ENCODE results near the gene SEC22A. TPM values are rescaled to one million over a fixed set of nuclear protein-coding genes. Genes with fewer than 3 reads are reported as not detected.

Gene SEC22A
- total RNA-seq, 1 donor from 2014 or later: 17.0 TPM

DNA sequence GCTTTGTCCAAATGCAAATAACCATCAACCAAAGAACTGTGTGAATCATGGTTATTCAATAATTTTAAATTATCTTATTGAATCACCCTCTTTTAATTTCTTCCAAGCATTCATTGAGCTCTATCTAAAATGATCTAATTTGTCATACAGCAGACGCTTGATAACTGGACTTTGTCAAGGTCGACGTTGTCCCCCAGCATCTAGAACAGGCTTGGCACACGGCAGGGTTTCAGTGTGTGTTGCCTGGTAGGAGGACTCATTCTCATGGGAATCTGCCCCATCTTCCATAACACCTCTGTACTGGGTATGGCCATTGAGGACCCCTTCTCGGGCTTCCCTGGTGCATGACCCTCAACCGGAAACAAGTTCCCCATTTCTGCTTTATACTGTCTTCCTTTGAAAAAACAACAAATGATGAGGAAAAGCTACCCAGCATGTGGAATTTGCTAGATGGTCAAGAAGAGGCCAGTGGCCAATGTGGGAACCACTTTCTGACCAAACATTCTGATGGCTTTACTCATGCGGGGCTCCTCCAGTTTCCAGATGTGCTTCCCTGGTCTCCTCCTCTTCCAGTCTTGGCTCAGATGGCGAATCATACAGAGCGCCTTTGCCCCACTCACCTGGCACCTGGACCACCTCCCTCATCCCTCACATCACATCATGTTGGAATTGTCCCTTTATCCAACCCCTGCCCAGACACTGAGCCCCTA is 41.7 kb upstream of the SEC22A start:
- Mint-ChIP-seq H3K9me3 (peaks cover 4% of the 10 kb centered on the region), H3K27ac (no peak overlapping the region), H3K4me1 (ENCODE audit: low read depth) (no peaks in the 10 kb centered on the region), H3K27me3 (ENCODE audit: low read depth) (no peaks in the 10 kb centered on the region), H3K4me3 (ENCODE audit: low read depth) (no peak overlapping the region), H3K36me3 (ENCODE audit: low read depth) (peaks cover 20% of the 10 kb centered on the region)
- DNase-seq (ENCODE audit: low spot score): no peak
- intact Hi-C loops (cut with micrococcal nuclease): loop anchor here (5.0 kb wide), 1 partner anchor 102 kb away; no protein-coding TSS in a partner anchor

DNA sequence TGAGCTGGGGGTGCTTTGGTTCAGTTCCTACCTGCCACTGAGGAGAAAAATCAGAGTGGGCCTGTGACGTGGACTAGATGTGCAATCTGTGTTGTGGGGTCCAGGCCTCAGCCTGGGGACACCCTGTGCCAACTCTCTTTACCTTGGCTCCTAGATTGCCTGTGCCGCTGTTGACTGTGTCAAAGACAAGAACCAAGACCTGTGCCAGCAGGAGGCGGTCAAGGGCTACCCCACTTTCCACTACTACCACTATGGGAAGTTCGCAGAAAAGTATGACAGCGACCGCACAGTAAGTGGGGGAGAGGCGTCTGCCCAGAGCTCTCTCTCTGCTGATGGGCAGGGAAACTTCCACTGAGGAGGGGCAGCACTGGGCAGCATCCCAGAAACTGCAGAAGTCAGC is 40.6 kb upstream of the SEC22A start:
- H3K27ac Mint-ChIP-seq: no peak overlapping the region
- no peaks in the 10 kb centered on the region for H3K27me3 Mint-ChIP-seq (ENCODE audit: low read depth)
- intact Hi-C loops (cut with micrococcal nuclease): no loop called here
- peaks cover 22% of the 10 kb centered on the region for H3K36me3 Mint-ChIP-seq (ENCODE audit: low read depth)
- H3K9me3 Mint-ChIP-seq: peaks cover 5% of the 10 kb centered on the region
- no peak for DNase-seq (ENCODE audit: low spot score)
- no peak overlapping the region for H3K4me3 Mint-ChIP-seq (ENCODE audit: low read depth)
- no peaks in the 10 kb centered on the region for H3K4me1 Mint-ChIP-seq (ENCODE audit: low read depth)

DNA sequence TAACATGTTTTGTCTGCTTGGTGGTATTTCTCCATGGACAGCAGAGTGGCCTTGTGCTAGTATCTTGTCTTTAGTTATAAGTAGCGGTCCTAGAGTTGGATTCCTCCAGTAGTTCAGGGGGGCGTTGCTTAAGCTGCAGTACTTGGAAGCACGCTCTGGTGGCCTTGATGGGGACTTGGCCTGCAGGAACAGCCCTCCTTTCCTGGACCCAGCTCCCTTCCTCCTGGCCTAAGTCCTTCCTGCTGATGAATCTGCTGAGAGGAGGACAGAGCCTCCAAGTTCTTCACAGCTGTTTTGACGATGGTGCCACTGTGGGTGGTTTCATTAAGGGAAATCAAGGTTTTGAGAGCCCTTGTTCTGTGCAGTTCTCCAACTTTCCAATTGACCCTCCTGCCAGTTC is 38.6 kb upstream of the SEC22A start:
- intact Hi-C loops (cut with micrococcal nuclease): no loop called here
- Mint-ChIP-seq H3K36me3 (ENCODE audit: low read depth) (peaks cover 32% of the 10 kb centered on the region), H3K4me3 (ENCODE audit: low read depth) (no peak overlapping the region), H3K4me1 (ENCODE audit: low read depth) (no peaks in the 10 kb centered on the region), H3K27me3 (ENCODE audit: low read depth) (no peaks in the 10 kb centered on the region), H3K9me3 (peaks cover 10% of the 10 kb centered on the region), H3K27ac (no peak overlapping the region)
- no peak for DNase-seq (ENCODE audit: low spot score)

DNA sequence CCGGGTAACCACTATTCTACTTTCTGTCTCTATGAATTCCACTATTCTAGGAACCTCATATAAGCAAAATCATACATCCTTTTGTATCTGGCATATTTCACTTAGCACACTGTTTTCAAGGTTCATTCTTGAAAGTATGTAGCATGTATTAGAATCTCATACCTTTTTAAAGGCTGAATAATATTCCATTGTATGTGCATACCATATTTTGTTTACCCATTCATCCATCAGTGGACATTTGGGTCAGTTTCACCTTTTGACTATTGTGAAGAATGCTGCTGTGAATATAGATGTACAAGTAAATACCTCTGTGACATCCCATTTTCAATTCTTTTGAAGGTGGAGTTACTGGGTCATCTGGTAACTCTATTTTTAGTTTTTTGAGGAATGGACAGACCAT is 36.6 kb upstream of the SEC22A start:
- DNase-seq (ENCODE audit: low spot score): no peak
- intact Hi-C loops (cut with micrococcal nuclease): no loop called here
- Mint-ChIP-seq H3K27me3 (ENCODE audit: low read depth) (no peaks in the 10 kb centered on the region), H3K9me3 (peaks cover 10% of the 10 kb centered on the region), H3K4me1 (ENCODE audit: low read depth) (no peaks in the 10 kb centered on the region), H3K27ac (no peak overlapping the region), H3K4me3 (ENCODE audit: low read depth) (no peak overlapping the region), H3K36me3 (ENCODE audit: low read depth) (peaks cover 32% of the 10 kb centered on the region)

DNA sequence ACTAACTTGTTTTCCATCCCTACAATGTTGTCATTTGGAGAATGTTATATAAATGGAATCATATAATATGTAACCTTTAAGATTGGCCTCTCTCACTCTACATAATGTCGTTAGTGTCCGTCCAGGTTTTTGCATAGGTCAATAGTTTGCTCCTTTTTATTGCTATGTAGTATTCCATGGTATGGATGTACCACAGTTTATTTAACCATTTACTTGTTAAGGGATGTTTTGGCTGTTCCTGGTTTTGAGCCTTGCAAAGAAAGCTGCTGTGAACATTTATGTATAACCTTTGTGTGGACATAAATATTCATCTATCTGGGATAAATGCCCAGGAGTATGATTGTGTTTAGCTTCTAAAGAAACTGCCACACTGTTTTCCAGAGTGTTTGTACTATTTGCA is 34.1 kb upstream of the SEC22A start:
- H3K4me3 Mint-ChIP-seq (ENCODE audit: low read depth): no peak overlapping the region
- no peaks in the 10 kb centered on the region for H3K4me1 Mint-ChIP-seq (ENCODE audit: low read depth)
- peaks cover 10% of the 10 kb centered on the region for H3K9me3 Mint-ChIP-seq
- no peaks in the 10 kb centered on the region for H3K27me3 Mint-ChIP-seq (ENCODE audit: low read depth)
- intact Hi-C loops (cut with micrococcal nuclease): no loop called here
- H3K27ac Mint-ChIP-seq: no peak overlapping the region
- DNase-seq (ENCODE audit: low spot score): no peak
- H3K36me3 Mint-ChIP-seq (ENCODE audit: low read depth): peaks cover 28% of the 10 kb centered on the region

DNA sequence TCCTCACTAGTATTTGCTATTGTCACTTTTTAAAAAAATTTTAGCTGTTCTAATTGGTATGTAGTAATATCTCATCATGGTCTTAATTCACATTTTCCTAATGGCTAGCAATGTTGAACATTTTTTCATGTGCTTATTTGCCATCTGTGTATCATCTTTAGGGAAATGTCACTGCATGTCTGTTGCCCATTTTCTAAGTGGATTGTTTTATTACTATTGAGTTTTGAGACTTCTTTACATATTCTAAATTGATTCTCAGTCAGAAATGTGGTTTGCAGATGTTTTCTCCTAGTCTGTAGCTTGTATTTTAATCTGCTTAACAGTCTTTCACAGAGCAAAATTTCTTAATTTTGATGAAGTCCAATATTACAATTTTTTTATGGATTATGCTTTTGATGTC is 33.6 kb upstream of the SEC22A start:
- no peak overlapping the region for H3K4me3 Mint-ChIP-seq (ENCODE audit: low read depth)
- no peak for DNase-seq (ENCODE audit: low spot score)
- no peaks in the 10 kb centered on the region for H3K4me1 Mint-ChIP-seq (ENCODE audit: low read depth)
- no peak overlapping the region for H3K27ac Mint-ChIP-seq
- H3K36me3 Mint-ChIP-seq (ENCODE audit: low read depth): peaks cover 28% of the 10 kb centered on the region
- no peaks in the 10 kb centered on the region for H3K27me3 Mint-ChIP-seq (ENCODE audit: low read depth)
- peaks cover 10% of the 10 kb centered on the region for H3K9me3 Mint-ChIP-seq
- intact Hi-C loops (cut with micrococcal nuclease): no loop called here

DNA sequence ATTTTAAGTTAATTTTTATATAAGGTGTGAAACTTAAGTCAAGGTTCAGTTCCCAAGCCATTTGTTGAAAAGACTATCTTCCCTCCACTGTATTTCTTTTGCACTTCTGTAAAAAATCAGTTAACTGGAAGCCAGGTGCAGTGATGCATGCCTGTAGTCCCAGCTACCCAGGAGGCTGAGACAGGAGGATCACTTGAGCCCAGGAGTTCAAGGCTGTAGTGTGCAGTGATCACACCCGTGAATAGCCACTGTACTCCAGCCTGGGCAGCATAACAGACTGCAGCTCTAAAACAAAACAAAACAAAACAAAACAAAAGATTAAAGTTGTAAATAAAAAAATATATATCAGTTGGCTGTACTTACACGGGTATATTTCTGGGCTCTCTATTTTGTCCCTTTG is 33.1 kb upstream of the SEC22A start:
- no peak overlapping the region for H3K4me3 Mint-ChIP-seq (ENCODE audit: low read depth)
- H3K36me3 Mint-ChIP-seq (ENCODE audit: low read depth): peaks cover 27% of the 10 kb centered on the region
- DNase-seq (ENCODE audit: low spot score): no peak
- H3K9me3 Mint-ChIP-seq: peaks cover 10% of the 10 kb centered on the region
- H3K27me3 Mint-ChIP-seq (ENCODE audit: low read depth): no peaks in the 10 kb centered on the region
- intact Hi-C loops (cut with micrococcal nuclease): no loop called here
- H3K27ac Mint-ChIP-seq: no peak overlapping the region
- no peaks in the 10 kb centered on the region for H3K4me1 Mint-ChIP-seq (ENCODE audit: low read depth)

DNA sequence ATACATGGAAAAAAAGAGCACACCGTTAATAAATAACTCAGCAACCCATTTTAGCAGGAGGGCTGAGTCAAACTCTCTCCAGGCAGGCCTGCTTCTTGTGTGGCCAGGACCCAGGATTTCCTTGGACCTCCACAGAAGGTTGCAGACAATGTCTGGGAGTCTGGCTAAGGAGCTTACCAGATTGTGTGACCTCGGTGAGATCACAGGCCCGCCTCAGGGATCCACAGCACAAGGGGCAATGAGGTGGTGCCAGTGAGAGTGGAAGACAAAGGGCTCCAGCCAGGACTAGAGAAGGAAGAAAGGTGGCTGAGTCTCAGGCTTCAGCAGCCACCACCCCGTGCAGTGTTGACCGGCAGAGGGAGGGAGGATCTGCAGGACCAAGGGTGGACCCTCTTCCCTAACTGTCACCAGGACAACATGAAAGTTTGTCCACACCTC is 32.2 kb upstream of the SEC22A start:
- H3K4me3 Mint-ChIP-seq (ENCODE audit: low read depth): no peak overlapping the region
- no peaks in the 10 kb centered on the region for H3K4me1 Mint-ChIP-seq (ENCODE audit: low read depth)
- H3K27me3 Mint-ChIP-seq (ENCODE audit: low read depth): no peaks in the 10 kb centered on the region
- no peak overlapping the region for H3K27ac Mint-ChIP-seq
- intact Hi-C loops (cut with micrococcal nuclease): no loop called here
- H3K36me3 Mint-ChIP-seq (ENCODE audit: low read depth): peaks cover 18% of the 10 kb centered on the region
- peaks cover 10% of the 10 kb centered on the region for H3K9me3 Mint-ChIP-seq
- no peak for DNase-seq (ENCODE audit: low spot score)

DNA sequence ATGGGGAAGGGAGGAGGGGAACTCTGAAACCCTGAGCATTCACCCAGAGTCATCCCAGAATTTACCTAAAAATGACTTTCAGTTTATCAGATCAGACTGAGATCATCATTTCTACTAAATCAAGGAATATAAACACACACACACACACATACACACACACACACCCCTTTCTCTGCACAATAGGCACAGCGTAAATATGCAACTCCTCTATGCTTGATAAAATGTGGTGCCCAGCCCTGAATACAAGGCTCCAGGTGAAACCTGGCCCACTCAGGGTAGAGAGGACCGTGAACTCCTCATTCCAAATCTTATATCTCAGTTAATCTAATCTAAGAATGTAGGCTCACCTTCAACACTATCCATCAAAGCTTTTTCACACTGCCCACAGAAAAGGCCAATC is 31.8 kb upstream of the SEC22A start:
- Mint-ChIP-seq H3K27me3 (ENCODE audit: low read depth) (no peaks in the 10 kb centered on the region), H3K9me3 (peaks cover 8% of the 10 kb centered on the region), H3K4me1 (ENCODE audit: low read depth) (no peaks in the 10 kb centered on the region), H3K36me3 (ENCODE audit: low read depth) (peaks cover 13% of the 10 kb centered on the region), H3K27ac (no peak overlapping the region), H3K4me3 (ENCODE audit: low read depth) (no peak overlapping the region)
- intact Hi-C loops (cut with micrococcal nuclease): no loop called here
- DNase-seq (ENCODE audit: low spot score): no peak

DNA sequence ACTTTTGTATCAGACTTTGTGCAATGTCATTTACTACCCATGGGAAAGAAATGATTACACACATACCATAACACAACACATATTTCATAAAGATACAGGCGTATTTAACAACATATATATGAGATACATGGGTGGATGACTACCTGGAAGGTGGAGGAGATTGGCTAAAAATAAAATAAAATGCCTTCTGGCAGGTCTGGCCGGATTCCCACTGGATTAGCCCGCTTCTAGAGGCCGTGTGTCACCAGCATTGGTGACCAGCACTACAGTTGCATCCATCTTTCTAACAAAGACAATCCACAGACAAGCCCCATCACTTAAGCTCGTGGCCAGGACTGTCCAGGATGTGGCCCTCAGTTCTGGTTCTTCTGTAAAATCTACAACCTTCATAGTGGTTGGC is 21.0 kb upstream of the SEC22A start:
- H3K27me3 Mint-ChIP-seq (ENCODE audit: low read depth): no peaks in the 10 kb centered on the region
- intact Hi-C loops (cut with micrococcal nuclease): no loop called here
- H3K4me1 Mint-ChIP-seq (ENCODE audit: low read depth): no peaks in the 10 kb centered on the region
- no peaks in the 10 kb centered on the region for H3K9me3 Mint-ChIP-seq
- no peak for DNase-seq (ENCODE audit: low spot score)
- no peak overlapping the region for H3K4me3 Mint-ChIP-seq (ENCODE audit: low read depth)
- no peaks in the 10 kb centered on the region for H3K36me3 Mint-ChIP-seq (ENCODE audit: low read depth)
- H3K27ac Mint-ChIP-seq: no peak overlapping the region

DNA sequence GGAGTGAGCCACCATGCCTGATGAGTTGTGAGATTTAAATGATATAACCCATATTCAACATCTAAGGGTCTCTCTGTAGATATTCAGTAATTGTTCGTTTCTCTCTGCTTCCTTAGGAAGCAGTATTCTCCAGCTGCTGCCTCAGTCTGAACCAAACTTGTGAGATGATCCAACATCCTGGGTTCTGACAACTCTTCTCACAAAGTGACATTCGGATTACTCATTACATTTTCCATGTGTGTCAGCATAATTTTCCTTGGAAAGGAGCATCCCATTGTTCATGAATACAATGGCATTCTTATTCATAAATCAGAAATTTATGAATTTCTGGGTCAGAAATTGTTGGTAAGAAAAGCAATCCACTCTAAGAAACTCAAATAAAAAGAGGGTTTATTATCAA is 15.0 kb upstream of the SEC22A start:
- DNase-seq (ENCODE audit: low spot score): no peak
- H3K4me1 Mint-ChIP-seq (ENCODE audit: low read depth): no peaks in the 10 kb centered on the region
- no peaks in the 10 kb centered on the region for H3K9me3 Mint-ChIP-seq
- no peak overlapping the region for H3K27ac Mint-ChIP-seq
- no peaks in the 10 kb centered on the region for H3K27me3 Mint-ChIP-seq (ENCODE audit: low read depth)
- no peaks in the 10 kb centered on the region for H3K36me3 Mint-ChIP-seq (ENCODE audit: low read depth)
- no peak overlapping the region for H3K4me3 Mint-ChIP-seq (ENCODE audit: low read depth)
- intact Hi-C loops (cut with micrococcal nuclease): no loop called here

DNA sequence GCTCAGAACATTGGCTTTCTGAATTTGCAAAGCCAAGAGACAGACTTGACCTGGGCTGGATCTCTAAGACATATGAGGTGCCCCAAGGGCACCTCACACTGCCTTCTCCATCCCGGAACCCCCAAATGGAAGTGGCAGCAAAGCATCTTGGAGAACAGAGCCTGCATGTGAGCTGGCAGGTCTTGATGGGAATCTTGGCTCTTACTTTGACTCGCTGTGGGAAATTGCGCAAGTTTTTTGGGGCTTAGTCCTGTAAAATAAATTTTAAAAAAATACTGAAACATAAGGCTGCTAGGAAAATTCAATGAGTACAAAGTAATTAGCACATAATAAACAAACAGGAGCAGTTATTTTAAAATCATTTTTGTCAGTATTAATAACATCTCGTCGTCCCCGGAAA is 13.7 kb upstream of the SEC22A start:
- intact Hi-C loops (cut with micrococcal nuclease): no loop called here
- DNase-seq (ENCODE audit: low spot score): no peak
- no peaks in the 10 kb centered on the region for H3K36me3 Mint-ChIP-seq (ENCODE audit: low read depth)
- H3K27ac Mint-ChIP-seq: no peak overlapping the region
- H3K4me1 Mint-ChIP-seq (ENCODE audit: low read depth): no peaks in the 10 kb centered on the region
- H3K4me3 Mint-ChIP-seq (ENCODE audit: low read depth): no peak overlapping the region
- H3K9me3 Mint-ChIP-seq: no peaks in the 10 kb centered on the region
- no peaks in the 10 kb centered on the region for H3K27me3 Mint-ChIP-seq (ENCODE audit: low read depth)

DNA sequence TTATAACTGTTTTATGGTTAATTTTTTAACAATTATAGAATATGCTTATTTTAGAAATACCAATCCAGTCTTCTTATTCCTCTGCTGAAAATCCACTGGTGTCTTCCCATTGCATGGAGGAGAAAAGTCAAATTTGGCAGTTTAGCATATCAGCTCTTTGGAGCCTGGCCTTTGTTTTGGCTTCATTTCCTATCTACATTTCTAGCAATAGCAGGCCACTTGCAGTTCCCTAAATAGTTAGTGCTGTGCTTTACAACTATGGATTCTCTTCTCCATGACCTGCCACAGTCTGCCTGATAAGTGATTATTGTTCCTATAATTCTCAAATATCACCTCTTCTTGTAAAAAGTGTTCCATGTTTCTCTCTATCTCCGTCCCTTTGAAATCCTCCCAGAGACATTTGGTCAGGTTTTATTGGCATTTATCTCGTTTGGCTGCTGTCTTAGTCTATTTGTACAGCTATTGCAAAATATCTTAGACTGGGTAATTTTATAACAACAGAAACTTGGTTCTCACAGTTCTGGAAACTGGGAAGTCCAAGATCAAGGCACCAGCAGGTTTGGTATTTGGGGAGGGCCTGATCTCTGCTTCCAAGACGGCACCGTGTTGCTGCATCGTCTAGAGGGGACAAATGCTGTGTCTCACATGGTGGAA is 8.2 kb upstream of the SEC22A start:
- H3K27ac Mint-ChIP-seq: no peak overlapping the region
- intact Hi-C loops (cut with micrococcal nuclease): no loop called here
- H3K4me3 Mint-ChIP-seq (ENCODE audit: low read depth): no peak overlapping the region
- H3K4me1 Mint-ChIP-seq (ENCODE audit: low read depth): no peaks in the 10 kb centered on the region
- DNase-seq (ENCODE audit: low spot score): no peak
- H3K27me3 Mint-ChIP-seq (ENCODE audit: low read depth): peaks cover 9% of the 10 kb centered on the region
- no peaks in the 10 kb centered on the region for H3K36me3 Mint-ChIP-seq (ENCODE audit: low read depth)
- no peaks in the 10 kb centered on the region for H3K9me3 Mint-ChIP-seq

Data from activated T-helper 2 cell treated with anti-CD3 and anti-CD28 coated beads, Interferon-gamma antibody, Interleukin-2, Interleukin-4, amounts not matched to agents 10 μg/mL and 5 μg/mL and 100 μg/mL, durations not matched to agents 14 hours and 24 hours and 36 hours (primary cell).